ENCODE data around the gene CPNE4.

DNA sequence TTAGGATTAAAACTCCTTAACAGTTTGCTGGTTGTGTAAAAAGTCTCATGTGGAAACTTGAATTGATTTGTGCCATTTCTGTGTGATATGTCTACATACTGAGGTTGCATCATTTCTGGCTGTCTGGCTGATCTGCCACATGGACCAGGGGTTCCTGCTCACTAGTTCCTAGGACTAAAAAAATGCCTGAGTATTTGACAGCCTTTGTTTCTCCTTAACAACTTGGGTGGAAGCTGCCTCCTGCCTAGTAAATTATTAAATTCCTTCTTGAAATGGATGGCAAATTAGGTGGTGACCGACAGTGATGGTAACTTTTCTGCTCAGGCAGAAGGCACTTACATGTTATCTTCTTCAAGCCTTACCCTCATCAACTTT is 305.2 kb downstream of the CPNE4 start:
- no peak for TF ChIP-seq POLR2A (IDR thresholded peaks at IDR 0.05)
- TF ChIP-seq, protein P1, sequence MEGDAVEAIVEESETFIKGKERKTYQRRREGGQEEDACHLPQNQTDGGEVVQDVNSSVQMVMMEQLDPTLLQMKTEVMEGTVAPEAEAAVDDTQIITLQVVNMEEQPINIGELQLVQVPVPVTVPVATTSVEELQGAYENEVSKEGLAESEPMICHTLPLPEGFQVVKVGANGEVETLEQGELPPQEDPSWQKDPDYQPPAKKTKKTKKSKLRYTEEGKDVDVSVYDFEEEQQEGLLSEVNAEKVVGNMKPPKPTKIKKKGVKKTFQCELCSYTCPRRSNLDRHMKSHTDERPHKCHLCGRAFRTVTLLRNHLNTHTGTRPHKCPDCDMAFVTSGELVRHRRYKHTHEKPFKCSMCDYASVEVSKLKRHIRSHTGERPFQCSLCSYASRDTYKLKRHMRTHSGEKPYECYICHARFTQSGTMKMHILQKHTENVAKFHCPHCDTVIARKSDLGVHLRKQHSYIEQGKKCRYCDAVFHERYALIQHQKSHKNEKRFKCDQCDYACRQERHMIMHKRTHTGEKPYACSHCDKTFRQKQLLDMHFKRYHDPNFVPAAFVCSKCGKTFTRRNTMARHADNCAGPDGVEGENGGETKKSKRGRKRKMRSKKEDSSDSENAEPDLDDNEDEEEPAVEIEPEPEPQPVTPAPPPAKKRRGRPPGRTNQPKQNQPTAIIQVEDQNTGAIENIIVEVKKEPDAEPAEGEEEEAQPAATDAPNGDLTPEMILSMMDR (IDR thresholded peaks at IDR 0.05 in 4 of 5, conservative IDR thresholded peaks at IDR 0.05 in 1 of 5) = no peak
